H1 (cell line): Measurements from ENCODE around the gene CHST12. TPM values are rescaled to one million over a fixed set of nuclear protein-coding genes. Genes with fewer than 3 reads are reported as not detected.

Experiments used
- CTCF ChIA-PET: fragments of 300-600 bp; sonication (Branson Sonifier 250); formaldehyde crosslinking; loops from one replicate; lab custom pipeline; 2021; ENCODE audit not compliant: partially characterized antibody; lab: Charles Lee
- POLR2A ChIA-PET: fragments of 300-600 bp; sonication (Branson Sonifier 250); formaldehyde crosslinking; loops from one replicate; lab custom pipeline; 2021; ENCODE audit warnings: inconsistent platforms; ENCODE audit not compliant: partially characterized antibody; lab: Charles Lee
- DNase-seq, 2 experiments: peaks; one replicate each; pipeline versions ENCODE4 v3.0.0 to v3.0.0-alpha.2; 2010 to 2022; ENCODE audit warnings: low spot score in 2 of 2, low read depth in 1 of 2, mixed read lengths in 1 of 2
- FAIRE-seq: peaks from 2 replicates; lab custom pipeline; 2011; peaks lifted over from hg19 to GRCh38; lab: Jason Lieb, UNC
- H2AFZ ChIP-seq: 2 replicates; pipeline ENCODE4 v1.8.1; 2012; ENCODE audit warnings: low read length, inconsistent platforms
- H2AK5ac ChIP-seq: 2 replicates; pipeline ENCODE4 v1.6.1; 2013; ENCODE audit warnings: low read depth, low read length
- H2BK120ac ChIP-seq: replicated peaks from 2 replicates; pipeline ENCODE3; 2013; ENCODE audit warnings: low read depth, low read length, inconsistent platforms
- H2BK12ac ChIP-seq: 2 replicates; pipeline ENCODE4 v1.6.1; 2013; ENCODE audit warnings: low read depth, low read length
- H2BK15ac ChIP-seq: 2 replicates; pipeline ENCODE4 v1.6.1; 2013; ENCODE audit warnings: low read length
- H2BK20ac ChIP-seq: 2 replicates; pipeline ENCODE4 v1.6.1; 2013; ENCODE audit warnings: low read length
- H2BK5ac ChIP-seq: 2 replicates; pipeline ENCODE4 v1.6.1; 2013; ENCODE audit warnings: low read depth, low read length
- H3K14ac ChIP-seq: 2 replicates; pipeline ENCODE4 v1.6.1; 2013; ENCODE audit warnings: inconsistent platforms; ENCODE audit not compliant: insufficient read length
- H3K18ac ChIP-seq: 2 replicates; pipeline ENCODE4 v1.6.1; 2013; ENCODE audit warnings: low read length; ENCODE audit errors: extremely low read depth
- H3K23ac ChIP-seq: 2 replicates; pipeline ENCODE4 v1.6.1; 2013; ENCODE audit warnings: inconsistent platforms; ENCODE audit not compliant: insufficient read length
- H3K23me2 ChIP-seq: 2 replicates; pipeline ENCODE4 v1.6.1; 2013; ENCODE audit warnings: low read depth, low read length
- H3K27ac ChIP-seq: 2 replicates; pipeline ENCODE4 v1.6.1; 2011; ENCODE audit warnings: low read depth, low read length, inconsistent platforms
- H3K27me3 ChIP-seq, 4 experiments: replicated peaks in 1 of 4; 1 replicate in 1 of 4; 2 replicates in 3 of 4; pipeline versions ENCODE4 v1.6.1 to v1.8.1; 2011 to 2013; ENCODE audit warnings: low read length in 3 of 4, mild to moderate bottlenecking in 3 of 4, inconsistent platforms in 2 of 4, mixed read lengths in 2 of 4, moderate library complexity in 1 of 4; ENCODE audit not compliant: control insufficient read depth in 3 of 4, insufficient read depth in 3 of 4; ENCODE audit errors: extremely low read depth in 1 of 4
- H3K36me3 ChIP-seq, 4 experiments: 2 replicates each; pipeline versions ENCODE4 v1.6.1 to v1.8.1; 2011 to 2013; ENCODE audit warnings: mild to moderate bottlenecking in 4 of 4, low read length in 3 of 4, moderate library complexity in 2 of 4, control low read depth in 1 of 4, inconsistent platforms in 1 of 4; ENCODE audit not compliant: insufficient read depth in 4 of 4, control insufficient read depth in 2 of 4
- H3K4ac ChIP-seq: replicated peaks from 2 replicates; pipeline ENCODE3; 2013; ENCODE audit warnings: low read length, low read depth, mixed read lengths, inconsistent platforms; ENCODE audit not compliant: insufficient read length
- H3K4me1 ChIP-seq, 4 experiments: replicated peaks in 1 of 4; 1 replicate in 1 of 4; 2 replicates in 3 of 4; pipeline versions ENCODE4 v1.6.1 to v1.8.1; 2011 to 2013; ENCODE audit warnings: low read length in 3 of 4, inconsistent platforms in 2 of 4, mixed read lengths in 1 of 4; ENCODE audit not compliant: insufficient read depth in 4 of 4, control insufficient read depth in 3 of 4
- H3K4me2 ChIP-seq, 2 experiments: 2 replicates each; pipeline versions ENCODE4 v1.6.1 to v1.8.1; 2011 to 2013; ENCODE audit warnings: low read depth in 2 of 2, low read length in 2 of 2, control low read depth in 1 of 2, inconsistent platforms in 1 of 2, mild to moderate bottlenecking in 1 of 2; ENCODE audit not compliant: insufficient read depth in 1 of 2
- H3K4me3 ChIP-seq, 4 experiments: fragments of 200-600, 300-600 bp in 1 of 4; sonication (generic), shearing (Covaris generic), sonication (Bioruptor Twin) in 1 of 4; 2 replicates each; pipeline versions ENCODE4 v1.5.1 to v1.8.1; 2011 to 2016; ENCODE audit warnings: low read length in 4 of 4, low read depth in 3 of 4, control low read depth in 2 of 4, inconsistent platforms in 2 of 4, mild to moderate bottlenecking in 2 of 4, mixed read lengths in 1 of 4, moderate library complexity in 1 of 4; ENCODE audit not compliant: insufficient read depth in 2 of 4; ENCODE audit errors: extremely low read depth in 1 of 4
- H3K56ac ChIP-seq: replicated peaks from 2 replicates; pipeline ENCODE3; 2013; ENCODE audit warnings: low read depth, mild to moderate bottlenecking, mixed read lengths, low read length, inconsistent platforms; ENCODE audit not compliant: insufficient read length
- H3K79me1 ChIP-seq: 2 replicates; pipeline ENCODE4 v1.6.1; 2013; ENCODE audit warnings: low read depth, low read length, control low read depth
- H3K79me2 ChIP-seq, 2 experiments: 2 replicates each; pipeline versions ENCODE4 v1.6.1 to v1.8.1; 2012 to 2013; ENCODE audit warnings: low read length in 2 of 2, mild to moderate bottlenecking in 2 of 2, inconsistent platforms in 1 of 2; ENCODE audit not compliant: insufficient read depth in 2 of 2, control insufficient read depth in 1 of 2
- H3K9ac ChIP-seq, 4 experiments: replicated peaks in 1 of 4; 1 replicate in 1 of 4; 2 replicates in 3 of 4; pipeline versions ENCODE4 v1.6.1 to v1.8.1; 2011 to 2013; ENCODE audit warnings: low read depth in 3 of 4, low read length in 3 of 4, control low read depth in 2 of 4, mild to moderate bottlenecking in 2 of 4, moderate library complexity in 2 of 4, inconsistent platforms in 1 of 4; ENCODE audit errors: extremely low read depth in 1 of 4
- H3K9me3 ChIP-seq, 2 experiments: 2 replicates each; pipeline versions ENCODE4 v1.6.1 to v1.8.1; 2012 to 2013; ENCODE audit warnings: mild to moderate bottlenecking in 2 of 2, moderate library complexity in 2 of 2, control low read depth in 1 of 2, inconsistent platforms in 1 of 2, low read depth in 1 of 2, low read length in 1 of 2, mixed read lengths in 1 of 2; ENCODE audit not compliant: insufficient read depth in 2 of 2
- H4K20me1 ChIP-seq, 2 experiments: replicated peaks in 1 of 2; 2 replicates each; pipeline versions ENCODE3 to v1.8.1; 2011 to 2013; ENCODE audit warnings: inconsistent platforms in 2 of 2, low read length in 2 of 2, mild to moderate bottlenecking in 1 of 2; ENCODE audit not compliant: insufficient read depth in 2 of 2, control insufficient read depth in 1 of 2
- H4K5ac ChIP-seq: 2 replicates; pipeline ENCODE4 v1.6.1; 2013; ENCODE audit warnings: low read length, low read depth, mixed read lengths, inconsistent platforms; ENCODE audit not compliant: insufficient read length
- H4K8ac ChIP-seq: 2 replicates; pipeline ENCODE4 v1.8.0; 2013; ENCODE audit warnings: mild to moderate bottlenecking, moderate library complexity, low read length, inconsistent platforms; ENCODE audit not compliant: insufficient read depth; ENCODE audit errors: extremely low read depth
- H4K91ac ChIP-seq: replicated peaks from 2 replicates; pipeline ENCODE3; 2013; ENCODE audit warnings: low read length, mixed read lengths, inconsistent platforms; ENCODE audit not compliant: insufficient read length
- CHD1 ChIP-seq: IDR thresholded peaks from 2 replicates; pipeline ENCODE4 v1.6.1; 2012; ENCODE audit warnings: low read depth, low read length, improper control_type of control experiment
- CREB1 ChIP-seq: IDR thresholded peaks from 2 replicates; pipeline ENCODE4 v1.6.1; 2012; ENCODE audit warnings: inconsistent platforms
- HDAC2 ChIP-seq, 2 experiments: fragments of 300-600 bp in 1 of 2; sonication (generic) in 1 of 2; IDR thresholded peaks; 2 replicates each; pipeline ENCODE4 v1.6.1; 2011 to 2012; ENCODE audit warnings: low read depth in 2 of 2, low read length in 2 of 2, mild to moderate bottlenecking in 2 of 2, moderate library complexity in 2 of 2, borderline replicate concordance in 1 of 2, inconsistent platforms in 1 of 2
- KDM5A ChIP-seq: fragments of 200-600 bp; IDR thresholded peaks from 2 replicates; pipeline ENCODE4 v1.7.1; 2012; ENCODE audit warnings: mild to moderate bottlenecking, low read length, inconsistent platforms, mixed read lengths
- NRF1 ChIP-seq: IDR thresholded peaks from 2 replicates; pipeline ENCODE4 v1.6.1; 2011; ENCODE audit warnings: mild to moderate bottlenecking, low read depth, low read length, improper control_type of control experiment
- TAF1 ChIP-seq: IDR thresholded peaks from 2 replicates; pipeline ENCODE4 v1.6.1; 2011; ENCODE audit warnings: mild to moderate bottlenecking, low read depth, low read length
- TAF7 ChIP-seq: optimal IDR thresholded peaks from 2 replicates; pipeline ENCODE3; 2011; ENCODE audit warnings: low read depth, mild to moderate bottlenecking, inconsistent platforms, low read length, moderate library complexity, borderline replicate concordance
- WGBS, 2 experiments: shearing (Covaris generic) in 1 of 2; methylation state at CpG; one replicate each; pipeline versions ENCODE4 v1.1.6 to v1.1.7; 2013 to 2015; ENCODE audit warnings: low lambda C conversion rate in 2 of 2, mixed read lengths in 2 of 2, inconsistent platforms in 1 of 2, low coverage in 1 of 2, missing lambda C conversion rate in 1 of 2; ENCODE audit not compliant: insufficient replicate concordance in 2 of 2, insufficient coverage in 1 of 2, insufficient read length in 1 of 2; ENCODE audit errors: extremely low coverage in 1 of 2, missing lambda C conversion rate in 1 of 2; 5-methylcytosine and 5-hydroxymethylcytosine counted together
- polyA plus RNA-seq, 7 experiments: library from polyadenylated mRNA; depleted of rRNA in 3 of 7; stranded (reverse) in 5 of 7; unstranded in 2 of 7; fragments of >200 nt in 5 of 7; fragments of 200-250 nt in 2 of 7; gene quantifications; 1 replicate in 5 of 7; 2 replicates in 1 of 7; 4 replicates in 1 of 7; pipeline versions ENCODE4 v1.2.1 to v1.2.3, GENCODE V29; 2011 to 2013; ENCODE audit warnings: missing spikeins in 2 of 7, mixed read lengths in 2 of 7
- total RNA-seq: library from RNA; stranded (reverse); fragmentation: NEBNext Ultra II Directional; extraction: Animal tissue kit (Norgen Biotek cat#: 25700); gene quantifications from 2 replicates; pipeline ENCODE4 v1.2.1, GENCODE V29; 2021

The CHST12 gene
- total and polyA plus RNA-seq, 2 of the 8 experiments (the other 6 are each of a cell fraction or from before 2014, with no cell fraction given): 13.4 to 24.1 TPM

DNA sequence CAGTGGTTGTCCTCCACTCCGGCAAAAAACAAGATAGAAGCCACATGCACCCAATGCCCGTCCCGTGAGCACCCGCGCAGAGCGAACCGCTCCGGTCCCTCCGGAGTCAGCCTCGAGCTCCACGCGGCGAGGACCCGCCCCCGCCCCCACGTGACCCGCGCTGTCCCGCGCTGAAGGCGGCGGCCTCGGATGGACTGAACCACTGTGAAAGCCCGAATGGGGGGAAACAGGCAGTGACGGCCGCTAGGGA lies 49.5 kb upstream of the CHST12 start:
- H3K27me3 ChIP-seq: no peaks in the 10 kb centered on the region
- H2BK12ac ChIP-seq: peak overlapping the region; percentile 88; the same call in 1 of the 2 replicates
- H3K79me1 ChIP-seq: peaks cover 5% of the 10 kb centered on the region; the same call in 1 of the 2 replicates
- peak overlapping the region; percentile 99 to 100 (median 99) for H3K9ac ChIP-seq
- H3K79me2 ChIP-seq: peaks cover 39 to 86% of the 10 kb centered on the region in 2 experiments
- 3% methylated on average over 16 of the region's 26 CpGs; no CpG with 5 or more reads in 1 of the 2 experiments for WGBS, 2 experiments
- peaks cover 0 to 1% (median 0%) of the 10 kb centered on the region in 4 experiments; a peak in 4 of 7 replicates for H3K4me1 ChIP-seq
- H3K14ac ChIP-seq: no peak overlapping the region
- no peak overlapping the region for H2AK5ac ChIP-seq
- POLR2A ChIA-PET: interaction anchor here (0.7 to 3.5 kb wide), 34 partner anchors 9 to 471 kb away, joined by 3 to 69 read pairs (median 6); partner anchors contain the start of genes MAD1L1, MRM2, NUDT1 and SNX8
- H2BK120ac ChIP-seq: peak overlapping the region; percentile 38
- CTCF ChIA-PET: interaction anchor here (0.5 to 1.5 kb wide), 8 partner anchors 11 to 148 kb away, joined by 3 read pairs; no protein-coding TSS in a partner anchor
- peak overlapping the region; percentile 87 for H4K5ac ChIP-seq
- peak overlapping the region; percentile 99 for H2BK5ac ChIP-seq
- H3K36me3 ChIP-seq: peaks cover 2 to 12% (median 3%) of the 10 kb centered on the region in 4 experiments; a peak in 6 of 8 replicates
- H2BK15ac ChIP-seq: no peak overlapping the region
- peak overlapping the region; percentile 99 for H4K8ac ChIP-seq
- peak overlapping the region; percentile 96 for H2AFZ ChIP-seq
- peak overlapping the region; percentile 60 to 80 for H3K4me2 ChIP-seq
- H3K9me3 ChIP-seq: no peaks in the 10 kb centered on the region
- DNase-seq (peak in 1 of 2 experiments; percentile 36), FAIRE-seq (no peak)
- H3K4ac ChIP-seq: no peak overlapping the region
- no peak overlapping the region for H2BK20ac ChIP-seq
- H3K56ac ChIP-seq: peak overlapping the region; percentile 97
- peak overlapping the region; percentile 88 for H3K18ac ChIP-seq
- H3K23ac ChIP-seq: no peak overlapping the region
- H3K23me2 ChIP-seq: peaks cover 8% of the 10 kb centered on the region
- peaks cover 13 to 18% of the 10 kb centered on the region in 2 experiments for H4K20me1 ChIP-seq
- peak overlapping the region; percentile 100 for H3K27ac ChIP-seq
- H3K4me3 ChIP-seq: peak overlapping the region; percentile 93 to 100 (median 96)
- peak overlapping the region; percentile 99 for H4K91ac ChIP-seq
- TF ChIP-seq KDM5A: no peak
- TF ChIP-seq HDAC2 (IDR thresholded peaks at IDR 0.05; ENCODE audit: borderline replicate concordance in 1 of 2, low read depth in 2 of 2, low read length in 2 of 2): peak; percentile 24 to 77; a peak in 2 of 4 replicates
- no peak for TF ChIP-seq CHD1
- peak; percentile 64 for TF ChIP-seq TAF7
- TF ChIP-seq CREB1: peak; percentile 51; the same call in 1 of the 2 replicates
- TF ChIP-seq NRF1: no peak
- peak; percentile 70 for TF ChIP-seq TAF1
